ENCODE data around the gene TMEM147. TPM values are rescaled to one million over a fixed set of nuclear protein-coding genes. Genes with fewer than 3 reads are reported as not detected.
A peak's percentile ranks its signal among the peaks of the same experiment; 100 is the strongest.

TMEM147 gene
- total RNA-seq, 1 donor from 2014 or later, result 69.3 TPM

GRCh38 chr19:35554076-35554475 is 8.7 kb downstream of the TMEM147 start:
- H3K9me3 Mint-ChIP-seq (ENCODE audit: unreplicated experiment), result no peaks in the 10 kb centered on the region
- Histone ChIP-seq H3K4me3 (ENCODE audit: insufficient read depth, low read depth, low read length) (no peak overlapping the region), H3K4me1 (ENCODE audit: insufficient read depth, low read length) (peaks cover 2% of the 10 kb centered on the region), H3K27ac (ENCODE audit: low read depth, low read length) (no peak overlapping the region), H3K36me3 (ENCODE audit: insufficient read depth, low read length) (no peaks in the 10 kb centered on the region), H3K79me2 (ENCODE audit: insufficient read depth, low read length) (no peaks in the 10 kb centered on the region), H4K20me1 (ENCODE audit: insufficient read depth, low read length) (peaks cover 11% of the 10 kb centered on the region), H3K4me2 (ENCODE audit: low read length) (no peak overlapping the region), H3K9me3 (ENCODE audit: insufficient read depth, low read depth, low read length) (no peaks in the 10 kb centered on the region), H3K27me3 (ENCODE audit: insufficient read depth, low read length) (peaks cover 8% of the 10 kb centered on the region), H2AFZ (ENCODE audit: low read depth, low read length) (no peak overlapping the region), H3K9ac (ENCODE audit: low read length) (no peak overlapping the region)
- peaks cover 47% of the 10 kb centered on the region for H3K27me3 Mint-ChIP-seq (ENCODE audit: low read depth, unreplicated experiment)
- H3K27ac Mint-ChIP-seq (ENCODE audit: unreplicated experiment), result peak overlapping the region; percentile 21
- H3K4me1 Mint-ChIP-seq (ENCODE audit: low read depth, unreplicated experiment), result no peaks in the 10 kb centered on the region
- peaks cover 5% of the 10 kb centered on the region for H3K36me3 Mint-ChIP-seq (ENCODE audit: low read depth, unreplicated experiment)
- FAIRE-seq, result no peak
- H3K4me3 Mint-ChIP-seq (ENCODE audit: unreplicated experiment), result no peak overlapping the region
- no peak for TF ChIP-seq CTCF (IDR thresholded peaks at IDR 0.05; ENCODE audit: insufficient read depth, low read depth, low read length)
- no peak for TF ChIP-seq EZH2 (IDR thresholded peaks at IDR 0.05; ENCODE audit: insufficient read depth, low read length)
- no peak for DNase-seq (ENCODE audit: low read depth)

- Histone ChIP-seq H3K36me3 (ENCODE audit: insufficient read depth, low read length) (no peaks in the 10 kb centered on the region), H2AFZ (ENCODE audit: low read depth, low read length) (no peak overlapping the region), H3K9me3 (ENCODE audit: insufficient read depth, low read depth, low read length) (no peaks in the 10 kb centered on the region), H3K4me3 (ENCODE audit: insufficient read depth, low read depth, low read length) (no peak overlapping the region), H3K9ac (ENCODE audit: low read length) (no peak overlapping the region), H4K20me1 (ENCODE audit: insufficient read depth, low read length) (no peaks in the 10 kb centered on the region), H3K27ac (ENCODE audit: low read depth, low read length) (no peak overlapping the region), H3K27me3 (ENCODE audit: insufficient read depth, low read length) (peaks cover 10% of the 10 kb centered on the region), H3K4me1 (ENCODE audit: insufficient read depth, low read length) (peaks cover 2% of the 10 kb centered on the region), H3K4me2 (ENCODE audit: low read length) (no peak overlapping the region), H3K79me2 (ENCODE audit: insufficient read depth, low read length) (no peaks in the 10 kb centered on the region)
- H3K4me3 Mint-ChIP-seq (ENCODE audit: unreplicated experiment), result no peak overlapping the region
- H3K27ac Mint-ChIP-seq (ENCODE audit: unreplicated experiment), result no peak overlapping the region
- H3K27me3 Mint-ChIP-seq (ENCODE audit: low read depth, unreplicated experiment), result peaks cover 61% of the 10 kb centered on the region
- H3K9me3 Mint-ChIP-seq (ENCODE audit: unreplicated experiment), result no peaks in the 10 kb centered on the region
- FAIRE-seq (no peak), DNase-seq (ENCODE audit: low read depth) (no peak)
- H3K4me1 Mint-ChIP-seq (ENCODE audit: low read depth, unreplicated experiment), result no peaks in the 10 kb centered on the region
- H3K36me3 Mint-ChIP-seq (ENCODE audit: low read depth, unreplicated experiment), result peaks cover 5% of the 10 kb centered on the region
- TF ChIP-seq EZH2 (IDR thresholded peaks at IDR 0.05; ENCODE audit: insufficient read depth, low read length) (no peak), CTCF (IDR thresholded peaks at IDR 0.05; ENCODE audit: insufficient read depth, low read depth, low read length) (peak; percentile 23)
Measured at GRCh38 chr19:35555301-35556005, 10.0 kb downstream of the TMEM147 start.

- H3K4me3 Mint-ChIP-seq (ENCODE audit: unreplicated experiment), result no peak overlapping the region
- no peaks in the 10 kb centered on the region for H3K79me2 ChIP-seq (ENCODE audit: insufficient read depth, low read length)
- TF ChIP-seq EZH2 (IDR thresholded peaks at IDR 0.05; ENCODE audit: insufficient read depth, low read length) (no peak), CTCF (IDR thresholded peaks at IDR 0.05; ENCODE audit: insufficient read depth, low read depth, low read length) (no peak)
- no peaks in the 10 kb centered on the region for H4K20me1 ChIP-seq (ENCODE audit: insufficient read depth, low read length)
- DNase-seq (ENCODE audit: low read depth) (no peak), FAIRE-seq (no peak)
- H3K4me1 ChIP-seq (ENCODE audit: insufficient read depth, low read length), result peaks cover 2% of the 10 kb centered on the region
- H3K27me3 Mint-ChIP-seq (ENCODE audit: low read depth, unreplicated experiment), result peaks cover 68% of the 10 kb centered on the region
- peaks cover 11% of the 10 kb centered on the region for H3K27me3 ChIP-seq (ENCODE audit: insufficient read depth, low read length)
- H3K36me3 Mint-ChIP-seq (ENCODE audit: low read depth, unreplicated experiment), result no peaks in the 10 kb centered on the region
- H2AFZ ChIP-seq (ENCODE audit: low read depth, low read length), result no peak overlapping the region
- H3K36me3 ChIP-seq (ENCODE audit: insufficient read depth, low read length), result no peaks in the 10 kb centered on the region
- no peak overlapping the region for H3K27ac Mint-ChIP-seq (ENCODE audit: unreplicated experiment)
- H3K9me3 ChIP-seq (ENCODE audit: insufficient read depth, low read depth, low read length), result no peaks in the 10 kb centered on the region
- H3K4me3 ChIP-seq (ENCODE audit: insufficient read depth, low read depth, low read length), result no peak overlapping the region
- H3K4me1 Mint-ChIP-seq (ENCODE audit: low read depth, unreplicated experiment), result no peaks in the 10 kb centered on the region
- no peaks in the 10 kb centered on the region for H3K9me3 Mint-ChIP-seq (ENCODE audit: unreplicated experiment)
- no peak overlapping the region for H3K9ac ChIP-seq (ENCODE audit: low read length)
- H3K27ac ChIP-seq (ENCODE audit: low read depth, low read length), result no peak overlapping the region
- H3K4me2 ChIP-seq (ENCODE audit: low read length), result no peak overlapping the region
Measured at GRCh38 chr19:35556025-35556590, 10.7 kb downstream of the TMEM147 start.
